T-helper 1 cell treated with Interleukin-12 subunit alpha and Interleukin-12 subunit beta and Interleukin-4 antibody, amounts not matched to agents 30 μg/mL and 1 μg/mL, for 36 hours (primary cell): Measurements from ENCODE around the gene DMD.
"Not testable (repeated sequence)": the region's sequence is repeated elsewhere in the genome, so short reads cannot be mapped to it uniquely, and the experiment has no call there.

Experiments used
- H3K27ac Mint-ChIP-seq: one replicate; pipeline ENCODE4 v1.8.0; 2021; ENCODE audit warnings: mild to moderate bottlenecking, mixed read lengths
- H3K27me3 Mint-ChIP-seq: one replicate; pipeline ENCODE4 v1.8.0; 2021; ENCODE audit warnings: low read depth, mixed read lengths
- H3K36me3 Mint-ChIP-seq: one replicate; pipeline ENCODE4 v1.8.0; 2021; ENCODE audit warnings: low read depth, mixed read lengths
- H3K4me1 Mint-ChIP-seq: one replicate; pipeline ENCODE4 v1.8.0; 2021; ENCODE audit warnings: low read depth, mixed read lengths
- H3K4me3 Mint-ChIP-seq: one replicate; pipeline ENCODE4 v1.8.0; 2021; ENCODE audit warnings: mild to moderate bottlenecking, moderate library complexity, mixed read lengths
- H3K9me3 Mint-ChIP-seq: one replicate; pipeline ENCODE4 v1.8.0; 2021; ENCODE audit warnings: mixed read lengths

The DMD gene

DNA sequence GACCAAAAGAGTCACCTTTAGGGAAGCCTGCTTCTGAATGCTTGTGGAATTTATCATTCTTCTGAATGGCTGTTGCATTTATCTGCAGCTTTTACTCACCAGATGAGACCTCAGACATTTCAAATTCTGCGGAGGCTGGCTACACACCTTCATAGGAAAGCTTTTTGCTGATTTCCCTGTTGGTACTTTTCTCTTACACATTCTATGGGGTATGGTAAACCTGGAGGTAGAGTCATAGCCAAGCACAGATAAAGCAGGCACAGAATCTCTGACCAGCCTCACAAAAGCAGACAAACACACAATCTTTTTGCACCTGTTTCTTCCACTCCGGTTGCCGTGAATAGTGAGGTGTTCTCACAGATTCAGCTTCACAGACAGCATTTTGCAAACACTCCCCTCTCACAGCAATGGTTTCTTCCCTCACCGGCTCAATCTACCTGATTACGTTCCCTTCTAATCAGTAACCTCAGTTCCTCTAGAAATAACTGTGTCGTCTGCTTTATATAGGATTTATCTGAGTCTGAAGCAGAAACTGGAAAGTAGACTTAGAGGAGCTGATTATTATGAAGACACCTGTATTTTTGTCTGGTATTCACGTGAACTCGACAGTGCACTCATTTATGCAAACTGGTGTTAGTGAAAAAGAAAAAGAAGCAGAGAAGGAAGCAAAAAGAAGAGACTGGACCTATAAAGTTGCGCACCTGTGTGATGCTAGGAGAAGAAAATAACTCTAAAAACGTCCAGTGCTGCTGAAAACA lies 83.1 kb downstream of the DMD start:
- Mint-ChIP-seq H3K36me3 (no peaks in the 10 kb centered on the region), H3K4me1 (no peaks in the 10 kb centered on the region), H3K27ac (no peak overlapping the region), H3K4me3 (no peak overlapping the region), H3K9me3 (no peaks in the 10 kb centered on the region), H3K27me3 (no peaks in the 10 kb centered on the region)

DNA sequence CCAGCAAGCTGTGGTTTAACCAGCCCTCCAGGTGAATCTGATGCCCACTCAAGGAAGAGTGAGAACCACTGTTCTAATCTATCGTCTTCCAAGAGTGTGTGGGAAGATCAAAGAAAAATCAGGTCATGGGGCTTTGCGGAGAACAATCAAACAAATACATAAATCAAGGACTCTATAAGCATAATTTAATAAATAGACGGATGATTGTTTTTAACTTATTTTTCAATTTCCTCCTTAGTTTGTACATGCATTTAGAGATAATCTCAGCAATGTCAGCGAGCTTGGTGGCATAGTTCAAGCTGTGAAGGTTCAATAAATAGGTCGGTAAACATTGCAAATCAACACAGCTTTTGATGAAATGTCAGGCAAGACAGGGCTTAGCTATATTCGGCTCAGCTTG lies 84.9 kb downstream of the DMD start:
- no peak overlapping the region for H3K4me3 Mint-ChIP-seq
- H3K9me3 Mint-ChIP-seq = no peaks in the 10 kb centered on the region
- H3K27me3 Mint-ChIP-seq = no peaks in the 10 kb centered on the region
- no peaks in the 10 kb centered on the region for H3K36me3 Mint-ChIP-seq
- no peaks in the 10 kb centered on the region for H3K4me1 Mint-ChIP-seq
- H3K27ac Mint-ChIP-seq = no peak overlapping the region

DNA sequence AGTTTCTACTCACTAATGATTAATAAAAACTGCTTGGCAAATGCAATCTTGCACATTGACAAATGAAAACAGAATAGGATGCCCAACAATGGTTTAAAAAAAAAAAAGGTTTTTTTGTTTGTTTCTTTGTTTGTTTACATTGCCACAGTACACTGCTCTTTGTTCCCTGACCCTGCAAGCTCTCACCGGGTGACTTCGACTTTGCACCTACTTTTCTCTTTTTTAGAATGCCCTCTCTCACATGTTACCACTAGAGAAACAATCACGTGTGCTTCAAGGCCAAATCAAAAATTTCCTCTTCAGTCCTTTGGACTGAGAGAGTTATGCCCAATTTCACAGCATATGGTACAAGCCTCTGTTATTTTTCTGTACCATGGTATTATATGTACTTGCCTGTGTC lies 101.5 kb downstream of the DMD start:
- H3K9me3 Mint-ChIP-seq = no peaks in the 10 kb centered on the region
- H3K27ac Mint-ChIP-seq = no peak overlapping the region
- no peaks in the 10 kb centered on the region for H3K4me1 Mint-ChIP-seq
- H3K36me3 Mint-ChIP-seq = no peaks in the 10 kb centered on the region
- no peaks in the 10 kb centered on the region for H3K27me3 Mint-ChIP-seq
- no peak overlapping the region for H3K4me3 Mint-ChIP-seq

DNA sequence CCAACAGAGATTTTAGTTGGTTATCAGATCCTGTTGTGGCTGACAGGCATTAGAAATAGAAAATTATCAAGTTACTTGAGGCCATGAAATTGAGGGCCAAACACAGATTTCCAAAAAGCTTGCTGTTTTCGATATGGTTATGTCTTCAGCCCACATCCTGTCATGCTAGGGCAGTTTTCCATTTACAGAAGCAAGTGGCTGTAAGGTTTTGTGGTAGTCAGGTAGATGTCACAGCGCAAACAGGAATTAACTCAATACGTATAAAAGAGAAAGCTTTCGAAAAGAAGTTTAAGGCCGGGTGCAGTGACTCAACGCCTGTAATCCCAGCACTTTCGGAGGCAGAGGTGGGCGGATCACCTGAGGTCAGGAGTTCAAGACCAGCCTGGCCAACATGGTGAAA lies 104.6 kb downstream of the DMD start:
- Mint-ChIP-seq H3K9me3 (no peaks in the 10 kb centered on the region), H3K27me3 (no peaks in the 10 kb centered on the region), H3K36me3 (no peaks in the 10 kb centered on the region), H3K27ac (no peak overlapping the region), H3K4me3 (no peak overlapping the region), H3K4me1 (no peaks in the 10 kb centered on the region)

DNA sequence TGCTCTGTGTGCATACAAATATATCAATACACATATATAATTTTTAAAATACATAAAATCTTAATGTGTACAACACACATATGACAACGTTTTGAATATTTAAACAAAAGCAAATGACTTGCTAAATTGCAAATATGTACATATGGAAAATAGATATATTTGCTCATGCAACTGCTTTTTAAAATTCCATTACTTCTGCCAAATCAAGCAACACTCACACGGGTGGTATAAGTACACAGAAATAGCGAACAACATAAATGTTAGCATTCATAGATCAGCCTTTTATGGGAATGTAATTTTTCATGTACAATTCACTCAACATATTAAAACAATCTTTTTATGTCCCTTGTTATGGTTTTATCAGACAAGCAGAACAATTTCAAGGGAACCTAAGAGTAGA lies 116.3 kb downstream of the DMD start:
- no peaks in the 10 kb centered on the region for H3K9me3 Mint-ChIP-seq
- no peaks in the 10 kb centered on the region for H3K36me3 Mint-ChIP-seq
- H3K27ac Mint-ChIP-seq = no peak overlapping the region
- no peaks in the 10 kb centered on the region for H3K27me3 Mint-ChIP-seq
- H3K4me3 Mint-ChIP-seq = no peak overlapping the region
- no peaks in the 10 kb centered on the region for H3K4me1 Mint-ChIP-seq

DNA sequence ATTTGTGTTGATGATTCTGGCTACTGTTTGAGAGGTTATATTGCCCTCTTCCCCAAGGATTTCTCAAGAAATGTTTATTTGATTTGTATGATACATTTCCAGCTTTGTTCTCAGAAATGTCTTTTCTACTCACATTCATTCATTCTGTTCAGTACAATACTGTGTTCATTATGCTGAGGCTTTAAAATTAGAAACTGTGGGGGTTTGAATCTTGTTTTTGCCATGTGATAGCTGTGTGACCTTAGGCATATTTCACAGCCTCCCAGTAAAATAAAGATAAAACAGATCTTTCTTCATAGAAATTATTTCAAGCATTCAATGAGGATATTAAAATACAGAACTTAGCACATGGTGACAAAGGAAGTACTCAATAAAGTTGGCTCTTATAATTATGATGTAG lies 123.9 kb downstream of the DMD start:
- H3K9me3 Mint-ChIP-seq = no peaks in the 10 kb centered on the region
- H3K4me1 Mint-ChIP-seq = no peaks in the 10 kb centered on the region
- no peak overlapping the region for H3K27ac Mint-ChIP-seq
- no peaks in the 10 kb centered on the region for H3K27me3 Mint-ChIP-seq
- H3K36me3 Mint-ChIP-seq = no peaks in the 10 kb centered on the region
- H3K4me3 Mint-ChIP-seq = no peak overlapping the region

DNA sequence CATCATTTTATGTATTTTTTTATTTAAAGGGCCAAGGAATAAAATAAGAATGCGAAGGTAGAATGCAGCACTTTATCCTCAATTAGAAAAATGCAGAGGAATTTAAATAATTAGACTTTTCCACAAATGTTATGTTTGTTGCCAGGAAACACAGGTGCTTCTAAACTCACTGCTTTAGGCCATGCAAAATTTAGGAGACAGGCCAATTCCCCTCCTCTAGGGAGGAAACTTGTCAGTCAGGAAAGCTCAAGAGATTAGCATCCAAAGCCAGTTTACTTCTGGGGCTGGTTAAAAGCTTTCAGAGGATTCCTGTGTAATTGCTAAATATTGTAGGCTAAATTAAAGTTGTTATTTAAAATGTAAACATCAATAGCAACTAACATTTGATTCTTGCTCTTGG lies 124.5 kb downstream of the DMD start:
- Mint-ChIP-seq H3K27me3 (no peaks in the 10 kb centered on the region), H3K4me1 (no peaks in the 10 kb centered on the region), H3K4me3 (no peak overlapping the region), H3K27ac (no peak overlapping the region), H3K36me3 (no peaks in the 10 kb centered on the region), H3K9me3 (no peaks in the 10 kb centered on the region)

DNA sequence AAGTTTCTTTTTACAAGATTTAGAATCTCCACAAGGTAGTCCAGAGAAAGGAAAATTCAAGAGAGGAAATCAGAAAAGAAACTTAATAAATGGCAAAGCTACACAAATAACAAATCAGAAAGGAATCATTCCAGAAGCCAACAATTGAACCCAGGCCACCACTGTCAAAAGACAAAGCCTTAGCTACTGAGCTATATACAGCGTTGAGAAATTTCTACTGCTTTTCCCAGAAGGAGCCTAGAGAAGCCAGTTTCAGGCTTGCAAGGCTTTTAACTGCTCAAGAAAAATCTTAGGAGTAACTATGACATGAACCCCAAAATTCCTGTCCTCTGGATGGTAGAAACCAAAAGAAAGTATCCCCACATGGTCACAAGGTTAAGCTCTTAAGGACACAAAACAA lies 129.0 kb downstream of the DMD start:
- H3K36me3 Mint-ChIP-seq = no peaks in the 10 kb centered on the region
- no peaks in the 10 kb centered on the region for H3K4me1 Mint-ChIP-seq
- no peak overlapping the region for H3K4me3 Mint-ChIP-seq
- no peaks in the 10 kb centered on the region for H3K27me3 Mint-ChIP-seq
- no peaks in the 10 kb centered on the region for H3K9me3 Mint-ChIP-seq
- H3K27ac Mint-ChIP-seq = no peak overlapping the region

DNA sequence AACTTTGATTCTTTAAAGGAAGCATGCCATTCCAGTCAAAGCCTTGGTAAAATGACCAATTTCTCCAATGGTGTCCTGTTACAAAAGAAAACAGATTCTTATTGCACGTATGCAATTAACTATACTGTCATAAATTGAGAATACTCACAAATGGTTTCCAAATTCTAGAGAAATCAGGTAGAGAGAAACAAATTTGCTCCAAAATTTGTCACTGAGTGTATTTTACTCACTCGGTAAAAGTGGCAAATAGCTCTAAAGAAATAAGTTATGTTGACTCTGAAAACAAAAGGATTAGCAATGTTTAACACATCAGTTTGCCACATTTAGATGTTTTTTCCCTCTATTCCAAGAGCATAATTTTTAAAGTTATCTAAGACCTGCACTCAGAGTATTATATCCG lies 133.1 kb downstream of the DMD start:
- H3K27ac Mint-ChIP-seq = no peak overlapping the region
- no peaks in the 10 kb centered on the region for H3K27me3 Mint-ChIP-seq
- H3K4me1 Mint-ChIP-seq = no peaks in the 10 kb centered on the region
- H3K36me3 Mint-ChIP-seq = no peaks in the 10 kb centered on the region
- H3K4me3 Mint-ChIP-seq = no peak overlapping the region
- peaks cover 3% of the 10 kb centered on the region for H3K9me3 Mint-ChIP-seq

DNA sequence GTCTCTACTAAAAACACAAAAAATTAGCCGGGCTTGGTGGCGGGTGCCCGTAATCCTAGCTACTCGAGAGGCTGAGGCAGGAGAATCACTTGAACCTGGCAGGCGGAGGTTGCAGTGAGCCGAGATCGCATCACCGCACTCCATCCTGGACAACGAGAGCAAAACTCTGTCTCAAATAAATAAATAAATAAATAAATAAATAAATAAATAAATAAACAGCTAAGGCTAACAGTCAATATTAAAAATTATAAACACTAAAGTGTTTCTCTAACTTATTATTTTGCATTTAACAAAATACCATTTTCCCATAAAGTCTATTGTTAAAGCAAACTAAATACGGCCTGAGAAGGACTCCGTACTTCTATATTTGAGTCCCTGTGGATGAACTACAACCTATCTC lies 137.7 kb downstream of the DMD start:
- H3K36me3 Mint-ChIP-seq, H3K4me3 Mint-ChIP-seq, H3K4me1 Mint-ChIP-seq, H3K27me3 Mint-ChIP-seq, H3K27ac Mint-ChIP-seq, H3K9me3 Mint-ChIP-seq: not testable (repeated sequence)

DNA sequence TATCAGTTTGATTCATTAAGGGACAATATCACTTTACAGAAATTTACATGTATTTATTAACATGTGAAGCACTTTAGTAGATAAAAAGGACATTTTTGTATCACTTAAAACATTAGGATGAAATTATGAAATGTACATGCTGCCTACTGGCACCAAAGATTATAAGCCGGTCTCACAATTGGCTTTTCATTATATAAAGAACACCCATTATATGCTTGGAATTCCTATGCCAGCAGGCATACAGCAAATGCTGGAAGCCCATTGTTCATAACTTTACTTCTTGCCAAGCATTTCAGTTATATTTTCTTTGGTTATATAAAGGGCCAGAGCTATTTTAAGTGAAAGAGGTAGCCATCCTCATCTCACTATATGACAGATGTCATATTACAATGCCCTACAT lies 145.9 kb downstream of the DMD start:
- Mint-ChIP-seq H3K36me3 (no peaks in the 10 kb centered on the region), H3K27me3 (no peaks in the 10 kb centered on the region), H3K9me3 (no peaks in the 10 kb centered on the region), H3K4me1 (no peaks in the 10 kb centered on the region), H3K4me3 (no peak overlapping the region), H3K27ac (no peak overlapping the region)

DNA sequence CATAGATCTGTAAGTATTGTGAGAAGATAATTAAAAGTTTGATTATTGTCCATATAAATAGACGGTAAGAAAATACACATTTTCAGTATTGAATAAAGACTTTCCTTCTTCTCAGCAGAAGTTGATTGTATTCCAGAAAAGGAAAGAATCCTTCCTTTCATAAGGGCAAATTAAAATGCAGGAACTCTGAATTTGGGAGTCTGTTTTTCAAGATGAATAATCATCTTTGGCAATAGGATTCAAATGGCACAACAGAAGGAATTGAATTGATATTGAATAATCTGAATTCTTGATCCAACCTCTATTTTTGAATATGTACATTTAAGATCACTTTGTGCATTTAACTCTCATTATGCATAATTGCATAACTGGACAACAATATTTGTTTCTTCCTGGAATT lies 149.3 kb downstream of the DMD start:
- Mint-ChIP-seq H3K27me3 (no peaks in the 10 kb centered on the region), H3K4me1 (no peaks in the 10 kb centered on the region), H3K4me3 (no peak overlapping the region), H3K9me3 (no peaks in the 10 kb centered on the region), H3K27ac (no peak overlapping the region), H3K36me3 (no peaks in the 10 kb centered on the region)

DNA sequence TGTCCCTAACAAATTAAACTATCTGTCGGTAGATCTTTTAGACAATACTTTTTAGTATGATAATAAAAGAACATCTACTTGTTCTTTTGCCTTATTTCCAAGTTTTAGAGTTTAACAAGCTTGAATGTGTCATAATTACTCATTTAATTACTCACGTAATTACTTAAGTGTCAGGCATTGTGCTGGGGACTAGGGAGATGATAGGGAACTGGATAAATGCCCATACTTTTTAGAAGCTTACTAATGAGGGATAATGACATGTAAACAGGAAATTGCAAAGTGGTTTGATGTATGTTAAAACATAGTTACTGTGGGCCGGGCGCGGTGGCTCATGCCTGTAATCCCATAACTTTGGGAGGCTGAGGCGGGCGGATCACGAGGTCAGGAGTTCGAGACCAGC lies 158.3 kb downstream of the DMD start:
- Mint-ChIP-seq H3K4me3 (no peak overlapping the region), H3K4me1 (no peaks in the 10 kb centered on the region), H3K9me3 (no peaks in the 10 kb centered on the region), H3K27ac (no peak overlapping the region), H3K36me3 (no peaks in the 10 kb centered on the region), H3K27me3 (no peaks in the 10 kb centered on the region)

DNA sequence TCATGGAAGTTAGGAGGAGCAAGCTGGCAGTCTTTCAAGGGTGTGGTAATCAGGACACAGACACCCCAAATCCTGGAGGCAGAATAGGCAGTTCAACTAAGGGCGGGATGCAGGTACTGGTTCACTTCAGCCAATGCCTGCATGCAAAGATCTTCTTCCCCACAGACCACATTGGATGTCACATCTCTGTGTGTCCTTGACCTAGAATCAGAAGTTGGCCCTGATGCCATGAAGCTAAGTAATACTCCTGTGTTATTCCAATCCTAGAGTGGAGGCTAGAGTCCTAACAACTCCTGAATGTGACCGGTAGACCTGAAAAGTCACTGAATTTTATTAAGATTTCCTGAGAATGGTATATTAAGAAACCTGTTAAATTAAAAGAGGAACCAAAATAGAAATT lies 165.5 kb downstream of the DMD start:
- Mint-ChIP-seq H3K36me3 (no peaks in the 10 kb centered on the region), H3K4me3 (no peak overlapping the region), H3K27ac (no peak overlapping the region), H3K27me3 (no peaks in the 10 kb centered on the region), H3K4me1 (no peaks in the 10 kb centered on the region), H3K9me3 (peaks cover 4% of the 10 kb centered on the region)

DNA sequence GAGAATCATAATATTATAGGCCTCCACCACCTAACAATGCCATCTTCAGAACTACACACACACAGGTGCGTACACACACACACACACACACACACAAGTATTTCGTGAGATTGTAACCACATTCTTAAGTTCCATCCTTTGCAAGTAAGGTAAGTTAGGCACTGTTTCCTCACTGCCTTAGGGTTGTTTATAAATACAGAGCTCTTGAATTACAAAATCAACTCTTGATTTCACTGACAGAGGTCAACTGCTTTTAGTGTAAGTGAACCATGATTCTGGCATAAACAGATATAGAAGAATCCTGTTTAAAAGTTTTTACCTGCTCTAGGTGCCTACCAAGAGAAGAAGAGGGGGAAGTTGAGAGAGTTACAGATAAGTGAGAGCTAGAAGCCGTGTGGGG lies 166.1 kb downstream of the DMD start:
- H3K27me3 Mint-ChIP-seq = no peaks in the 10 kb centered on the region
- H3K4me1 Mint-ChIP-seq = no peaks in the 10 kb centered on the region
- H3K9me3 Mint-ChIP-seq = peaks cover 4% of the 10 kb centered on the region
- no peak overlapping the region for H3K4me3 Mint-ChIP-seq
- no peak overlapping the region for H3K27ac Mint-ChIP-seq
- H3K36me3 Mint-ChIP-seq = no peaks in the 10 kb centered on the region

DNA sequence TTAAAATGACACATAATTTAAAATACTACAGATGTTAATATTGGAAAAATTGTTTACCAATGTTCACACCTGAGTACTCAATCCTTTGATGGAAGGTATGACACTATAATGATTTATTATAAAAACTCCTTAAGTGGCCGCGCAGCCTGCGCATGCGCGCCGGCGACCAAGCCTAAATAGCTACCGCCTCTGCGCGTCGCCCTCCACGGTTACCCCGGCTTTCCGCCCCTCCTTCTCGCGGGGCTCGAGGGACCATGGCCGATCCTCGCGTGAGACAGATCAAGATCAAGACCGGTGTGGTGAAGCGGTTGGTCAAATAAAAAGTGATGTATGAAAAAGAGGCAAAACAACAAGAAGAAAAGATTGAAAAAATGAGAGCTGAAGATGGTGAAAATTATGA lies 170.2 kb downstream of the DMD start:
- Mint-ChIP-seq H3K4me1 (no peaks in the 10 kb centered on the region), H3K27me3 (no peaks in the 10 kb centered on the region), H3K9me3 (peaks cover 9% of the 10 kb centered on the region), H3K4me3 (no peak overlapping the region), H3K27ac (no peak overlapping the region), H3K36me3 (no peaks in the 10 kb centered on the region)
